ENCODE results near the gene FARS2.
"Not testable (repeated sequence)": the region's sequence is repeated elsewhere in the genome, so short reads cannot be mapped to it uniquely, and the experiment has no call there.

The FARS2 gene

DNA sequence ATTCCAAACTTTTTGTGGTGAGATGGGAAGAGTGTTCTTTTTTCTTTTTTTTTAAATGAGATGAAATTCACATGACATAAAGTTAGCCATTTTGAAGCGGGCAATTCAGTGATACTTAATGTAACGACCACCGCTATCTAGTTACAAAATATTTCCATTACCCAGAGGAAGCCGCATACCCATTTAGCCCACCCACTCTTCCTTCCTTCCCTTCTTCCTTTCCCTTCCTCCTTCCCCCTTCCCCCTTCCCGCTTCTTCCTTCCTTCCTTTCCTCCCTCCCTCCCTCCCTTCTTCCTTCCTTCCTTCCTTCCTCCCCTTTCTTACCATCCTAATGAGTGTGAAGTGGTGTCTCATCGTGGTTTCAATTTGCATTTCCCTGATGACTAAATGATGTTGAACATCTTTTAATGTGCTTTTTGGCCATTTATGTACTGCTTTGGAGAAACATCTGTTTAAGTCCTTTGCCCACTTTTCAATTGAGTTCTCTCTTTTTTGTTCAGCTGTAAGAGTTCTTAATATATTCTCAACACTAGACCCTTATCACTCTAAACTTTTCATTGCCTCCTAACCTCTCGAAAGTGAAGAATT, 371.1 kb downstream of the FARS2 start:
- no peak for DNase-seq (ENCODE audit: low read depth in 2 of 2)

DNA sequence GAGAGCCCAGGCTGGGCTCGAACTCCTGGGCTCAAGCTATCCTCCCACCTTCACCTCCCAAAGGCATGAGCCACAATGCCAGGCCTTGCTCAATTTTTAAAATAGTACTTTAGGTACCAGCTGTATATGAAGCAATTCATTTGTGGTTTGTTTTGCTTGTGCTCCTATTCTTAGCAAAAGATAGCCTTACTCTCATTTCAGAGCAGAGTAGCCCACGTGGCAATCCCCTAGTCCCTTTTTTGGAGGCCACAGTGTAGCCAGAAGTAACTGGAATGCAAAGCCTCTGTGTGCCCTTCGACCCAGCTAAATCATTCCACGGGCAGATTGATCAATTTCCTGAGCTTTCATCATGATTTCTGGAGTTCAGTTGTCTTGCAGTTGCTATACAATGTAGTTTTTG, 373.2 kb downstream of the FARS2 start:
- no peak for DNase-seq (ENCODE audit: low read depth in 2 of 2)

DNA sequence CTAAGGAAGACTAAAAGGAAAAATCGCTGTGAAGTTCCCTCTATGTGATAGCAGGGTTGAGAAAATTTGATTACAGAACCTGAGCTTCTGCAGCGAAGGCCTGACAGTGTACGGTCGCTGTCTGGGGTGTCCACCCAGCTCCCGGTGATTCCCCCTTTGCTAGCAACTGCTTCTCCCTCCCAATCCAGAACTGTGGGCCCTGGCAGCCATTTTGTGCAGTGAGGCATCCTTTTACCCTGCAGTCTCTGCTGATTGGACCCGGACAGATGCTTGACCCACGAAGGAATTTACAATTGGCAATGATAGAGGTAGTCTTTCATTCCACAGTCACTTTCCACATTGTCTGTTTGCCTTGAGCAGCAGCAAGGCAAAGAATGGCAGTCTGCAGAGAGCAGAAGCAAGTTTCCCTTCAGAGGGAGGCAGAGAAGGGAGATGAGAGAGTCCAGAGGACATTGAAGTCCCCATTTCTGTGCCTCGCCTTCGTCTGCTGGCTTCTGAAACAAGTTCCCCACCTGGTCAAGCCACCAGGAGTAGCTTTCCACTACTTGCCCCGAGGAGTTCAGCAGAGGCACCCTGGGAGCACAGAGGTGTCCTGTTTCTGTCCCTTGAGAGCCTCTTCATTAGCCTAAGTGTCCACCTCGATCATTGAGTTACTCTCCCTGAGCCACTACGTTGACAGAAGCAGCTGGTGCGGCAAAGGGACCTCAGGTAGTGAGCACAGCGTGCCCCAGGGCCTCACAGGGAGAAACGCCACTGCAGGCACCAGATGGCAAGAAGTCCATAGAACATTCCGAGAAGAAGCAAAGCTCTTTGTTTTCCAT, 375.1 kb downstream of the FARS2 start:
- DNase-seq (ENCODE audit: low read depth in 2 of 2) = no peak

DNA sequence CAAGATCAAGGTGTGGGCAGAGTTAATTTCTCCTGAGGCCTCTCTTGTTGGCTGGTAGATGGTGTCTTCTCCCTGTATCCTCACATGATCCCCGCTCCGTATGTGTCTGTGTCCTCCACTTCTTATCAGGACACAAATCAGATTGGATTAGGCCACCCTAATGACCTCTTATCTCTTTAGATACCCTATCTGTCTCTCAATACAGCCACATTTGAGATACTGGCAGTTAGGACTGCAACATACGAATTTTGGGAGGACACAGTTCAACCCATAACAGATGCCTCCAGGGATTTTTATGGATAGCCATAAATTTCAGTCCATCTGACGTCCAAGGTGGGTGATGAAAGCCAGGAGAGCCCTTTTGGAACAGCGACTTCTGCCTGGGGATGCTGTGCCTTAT, 376.4 kb downstream of the FARS2 start:
- DNase-seq (ENCODE audit: low read depth in 2 of 2) = no peak

DNA sequence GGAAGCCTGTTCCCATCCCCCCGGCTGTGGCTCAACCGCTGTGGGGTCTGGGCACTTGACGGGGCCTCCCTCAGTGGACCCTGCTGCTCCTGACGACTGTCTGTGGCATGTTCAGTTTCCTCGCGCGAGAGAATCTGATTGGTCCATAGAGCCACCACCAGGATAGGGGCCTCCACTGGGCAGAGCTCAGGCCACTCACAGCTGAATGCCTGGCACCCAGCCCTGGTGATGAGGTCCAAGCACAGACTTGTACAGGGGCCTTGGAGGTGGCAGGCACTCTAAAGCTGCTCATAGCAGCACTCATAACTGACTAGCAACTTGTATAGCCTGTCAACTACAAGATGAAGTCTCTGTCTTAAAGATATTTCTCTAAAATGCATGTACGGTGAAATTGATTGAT, 377.4 kb downstream of the FARS2 start:
- no peak for DNase-seq (ENCODE audit: low read depth in 2 of 2)

DNA sequence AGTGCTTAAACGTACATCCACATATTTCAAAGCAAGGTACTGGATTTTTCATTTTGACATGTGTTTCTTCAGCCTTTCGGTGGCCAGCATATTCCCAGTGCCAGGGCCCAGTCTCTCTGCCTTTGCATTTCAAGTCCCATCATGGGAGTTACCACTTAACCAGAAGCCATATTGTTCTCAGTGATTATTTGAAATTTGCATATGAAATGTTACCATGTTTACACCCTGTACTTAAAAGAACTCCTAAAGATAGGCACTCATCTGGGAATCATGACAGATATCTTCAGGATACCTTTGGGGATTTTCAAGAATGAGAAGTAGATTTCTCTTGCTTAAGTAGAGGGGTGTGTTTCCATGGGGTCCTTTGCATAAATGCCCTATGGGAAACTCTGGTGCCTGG, 377.9 kb downstream of the FARS2 start:
- no peak for DNase-seq (ENCODE audit: low read depth in 2 of 2)

DNA sequence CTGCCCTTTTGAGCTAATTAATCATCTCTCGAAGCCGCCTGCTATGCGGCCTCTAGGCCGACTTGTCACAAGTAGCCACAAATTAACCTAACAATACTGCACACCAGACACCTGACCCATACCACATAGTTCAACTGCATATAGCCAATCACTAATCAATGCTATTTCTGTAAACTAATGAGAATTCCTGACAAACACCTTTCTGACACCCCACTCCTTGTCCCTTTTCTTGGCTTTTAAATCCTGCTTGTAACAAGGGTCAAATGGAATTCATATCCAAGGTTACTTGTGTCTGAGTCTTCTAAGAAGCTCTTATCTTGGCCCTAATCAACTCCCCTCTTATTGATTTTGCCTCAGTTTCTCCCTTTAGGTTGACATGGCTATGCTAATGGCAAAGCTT, 379.3 kb downstream of the FARS2 start:
- no peak for DNase-seq (ENCODE audit: low read depth in 2 of 2)

DNA sequence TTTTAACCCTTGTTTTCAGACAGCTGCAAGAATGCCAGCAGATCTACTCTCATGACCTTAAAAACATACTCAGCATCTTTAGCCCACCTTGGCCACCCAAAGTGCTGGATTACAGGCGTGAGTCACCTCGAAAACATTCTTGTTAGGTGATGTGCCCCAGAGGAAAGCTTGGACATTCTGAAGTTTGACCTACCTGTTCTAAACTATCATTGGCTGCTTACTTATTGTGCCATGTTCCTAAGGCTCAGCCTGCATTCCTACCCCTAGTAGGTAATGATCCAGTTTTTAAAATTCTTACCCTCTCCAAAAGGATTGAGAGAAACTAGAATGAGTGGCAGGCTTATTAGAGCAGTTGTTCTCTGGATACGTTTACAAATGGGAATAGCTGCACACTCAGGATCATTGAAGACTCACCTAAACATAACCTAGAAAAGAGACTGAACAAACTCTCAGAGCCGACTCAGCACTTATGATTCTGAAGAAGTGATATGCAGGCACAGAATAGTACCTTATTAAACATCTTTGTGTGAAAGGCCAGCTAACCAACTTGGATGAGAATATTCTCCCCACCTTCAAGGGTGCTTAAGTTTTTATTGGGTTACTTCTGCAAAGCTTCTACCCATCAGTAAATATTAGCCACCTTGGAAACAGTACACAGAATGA, 383.3 kb downstream of the FARS2 start:
- DNase-seq (ENCODE audit: low read depth in 2 of 2) = no peak

DNA sequence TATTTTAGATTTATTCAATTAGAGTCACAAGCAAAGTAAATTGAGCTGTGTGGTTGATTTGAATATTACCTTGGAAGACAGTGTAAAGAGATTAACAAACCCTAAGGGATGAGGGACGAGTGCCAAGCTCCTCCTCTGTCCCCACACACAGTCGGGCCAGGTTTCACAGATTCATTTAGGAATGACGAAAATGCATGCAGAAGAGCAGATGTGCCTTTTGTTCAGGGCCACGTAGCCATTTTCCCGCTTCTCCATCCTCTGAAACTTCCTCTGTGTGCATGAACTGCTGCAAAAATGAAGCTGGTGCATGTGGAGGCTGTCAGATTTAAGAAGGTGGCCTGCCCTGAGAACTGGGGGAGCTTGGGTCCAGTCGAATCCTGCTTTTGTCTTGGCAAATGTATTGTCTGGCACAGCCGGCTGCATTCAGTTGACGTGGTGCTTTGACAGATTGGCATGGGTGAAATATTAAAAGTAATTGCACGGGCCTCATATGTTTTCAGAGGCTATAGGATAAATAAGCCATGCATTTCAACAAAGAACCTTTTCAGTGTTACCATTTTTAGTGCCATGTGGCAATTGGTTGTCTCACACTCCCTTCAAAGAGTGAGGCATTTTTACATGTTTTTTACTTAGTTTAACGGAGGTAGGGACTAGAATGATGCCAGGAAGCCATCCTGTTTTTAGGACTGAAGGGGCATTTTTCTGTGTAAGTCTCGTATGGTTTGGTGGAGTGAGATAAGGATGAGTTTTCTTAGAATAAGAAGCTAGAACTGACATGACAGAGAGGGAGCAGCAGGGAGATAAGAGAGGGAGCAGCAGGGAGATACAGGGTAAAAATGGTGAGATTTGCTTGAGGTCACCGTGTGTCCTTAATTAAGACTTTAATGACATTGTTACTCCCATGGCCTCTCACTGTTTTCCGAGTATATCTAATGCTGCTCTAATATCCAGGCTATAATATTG, 384.3 kb downstream of the FARS2 start:
- no peak for DNase-seq (ENCODE audit: low read depth in 2 of 2)

DNA sequence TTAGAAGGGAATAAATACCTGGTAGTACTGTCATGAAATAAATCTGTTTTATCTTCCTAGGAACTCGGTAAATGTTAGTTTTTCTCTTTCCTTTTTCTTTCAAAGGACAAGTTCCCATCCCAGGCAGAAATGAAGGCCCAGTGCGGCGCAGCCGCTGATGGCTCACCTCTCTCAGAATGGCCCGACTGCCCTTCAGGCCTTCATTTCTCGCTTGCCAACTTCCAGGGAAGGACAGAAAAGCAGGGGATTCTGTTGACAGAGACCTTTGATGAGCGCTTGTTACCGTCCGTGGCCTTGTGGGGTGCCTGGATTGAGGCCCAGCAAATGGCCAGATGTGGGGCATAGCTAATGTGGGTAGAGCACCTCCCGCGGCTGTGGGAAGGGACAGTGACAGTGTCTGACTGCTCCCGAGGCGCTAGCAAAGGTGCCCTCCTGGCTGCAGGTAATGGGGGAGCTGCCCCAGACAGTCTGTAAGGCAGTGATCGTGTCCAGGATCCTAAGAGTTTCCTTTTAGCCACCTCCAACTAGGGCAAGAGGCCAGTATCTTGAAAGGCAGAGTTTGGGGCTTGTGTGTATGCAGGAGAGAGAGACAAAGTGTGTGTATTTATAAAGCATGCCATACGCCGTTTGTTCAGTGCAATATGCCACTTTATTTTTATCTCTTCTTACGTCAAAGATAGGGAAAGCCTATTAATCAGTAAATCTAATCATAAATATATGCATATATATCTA, 391.3 kb downstream of the FARS2 start:
- no peak for DNase-seq (ENCODE audit: low read depth in 2 of 2)

DNA sequence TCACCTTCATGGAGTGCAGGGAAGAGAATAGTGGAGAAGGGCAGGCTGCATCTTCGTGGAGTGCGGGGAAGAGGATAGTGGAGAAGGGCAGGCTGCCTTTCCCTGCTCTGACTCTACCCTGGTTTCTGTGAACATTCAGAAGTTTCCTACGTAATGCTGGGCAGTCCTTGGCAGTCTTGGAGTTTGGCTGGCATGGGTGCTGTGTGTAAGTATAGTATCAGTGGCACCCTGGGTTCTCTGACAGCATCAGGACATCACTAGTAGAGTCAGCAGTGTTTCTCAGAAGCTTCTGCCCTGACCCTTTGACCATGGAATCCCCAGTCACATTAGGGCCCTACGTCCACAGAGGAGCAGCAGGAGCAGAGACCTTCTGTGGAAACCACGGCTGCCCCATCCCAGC, 392.5 kb downstream of the FARS2 start:
- DNase-seq (ENCODE audit: low read depth in 2 of 2) = no peak

DNA sequence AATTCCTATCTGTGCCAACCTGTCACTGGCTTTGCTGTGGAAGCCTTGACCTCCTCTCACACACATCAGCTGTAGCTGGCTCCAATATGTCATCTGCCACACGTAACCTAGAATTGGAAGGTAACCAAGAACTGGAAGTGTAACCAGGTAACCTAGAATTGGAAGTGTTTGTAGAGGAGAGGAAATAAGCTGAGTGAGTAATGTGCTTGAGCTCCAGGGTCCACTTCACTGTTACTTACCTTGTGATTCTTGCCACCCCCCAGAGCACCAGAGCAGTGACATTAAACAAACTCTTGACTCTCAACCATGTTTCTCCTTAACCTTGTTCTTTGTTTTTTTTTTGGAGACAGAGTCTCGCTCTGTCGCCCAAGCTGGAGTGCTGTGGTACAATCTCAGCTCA, 394.9 kb downstream of the FARS2 start:
- no peak for DNase-seq (ENCODE audit: low read depth in 2 of 2)

DNA sequence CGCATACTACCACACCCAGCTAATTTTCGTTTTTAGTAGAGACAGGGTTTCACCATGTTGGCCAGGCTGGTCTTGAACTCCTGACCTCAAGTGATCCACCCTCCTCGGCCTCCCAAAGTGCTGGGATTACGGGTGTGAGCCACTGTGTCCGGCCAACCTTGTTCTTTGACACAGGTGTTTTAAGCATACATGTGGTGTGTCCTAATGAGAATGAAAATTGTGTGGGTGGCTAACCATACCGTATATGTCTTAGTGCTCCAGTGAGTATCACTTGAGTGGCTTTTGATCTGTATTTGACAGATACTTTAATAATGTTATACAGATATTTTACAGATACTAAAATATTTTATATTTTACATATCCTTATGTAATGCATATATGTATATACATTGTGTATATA, 395.4 kb downstream of the FARS2 start:
- DNase-seq (ENCODE audit: low read depth in 2 of 2) = not testable (repeated sequence)

DNA sequence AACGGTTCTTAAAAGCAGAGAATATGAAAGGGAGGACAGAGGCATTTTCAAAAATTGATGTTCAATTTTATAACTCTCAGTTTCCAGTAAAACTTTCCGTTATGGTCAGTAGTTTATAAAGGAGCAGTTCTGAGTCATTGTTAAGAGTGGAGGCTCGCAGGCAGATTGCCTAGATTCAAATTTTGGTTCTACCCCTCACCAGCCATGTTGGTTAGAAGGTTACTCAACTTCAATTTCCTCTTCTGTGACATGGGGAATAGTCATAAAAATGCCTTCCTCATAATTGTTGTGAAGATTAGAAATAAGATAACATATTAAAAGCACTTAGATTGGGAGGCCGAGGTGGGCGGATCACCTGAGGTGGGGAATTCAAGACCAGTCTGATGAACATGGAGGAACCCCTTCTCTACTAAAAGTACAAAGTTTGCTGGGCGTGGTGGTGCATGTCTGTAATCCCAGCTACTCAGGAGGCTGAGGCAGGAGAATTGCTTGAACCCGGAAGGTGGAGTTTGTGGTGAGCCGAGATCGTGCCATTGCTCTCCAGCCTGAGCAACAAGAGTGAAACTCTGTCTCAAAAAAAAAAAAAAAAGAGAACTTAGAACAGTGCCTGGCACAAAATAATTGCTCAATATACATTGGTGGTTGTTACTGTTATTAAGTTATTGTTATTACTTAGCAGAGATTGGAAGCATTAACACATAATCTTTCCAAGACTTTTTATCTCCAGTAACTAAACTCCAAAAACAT, 396.5 kb downstream of the FARS2 start:
- no peak for DNase-seq (ENCODE audit: low read depth in 2 of 2)

DNA sequence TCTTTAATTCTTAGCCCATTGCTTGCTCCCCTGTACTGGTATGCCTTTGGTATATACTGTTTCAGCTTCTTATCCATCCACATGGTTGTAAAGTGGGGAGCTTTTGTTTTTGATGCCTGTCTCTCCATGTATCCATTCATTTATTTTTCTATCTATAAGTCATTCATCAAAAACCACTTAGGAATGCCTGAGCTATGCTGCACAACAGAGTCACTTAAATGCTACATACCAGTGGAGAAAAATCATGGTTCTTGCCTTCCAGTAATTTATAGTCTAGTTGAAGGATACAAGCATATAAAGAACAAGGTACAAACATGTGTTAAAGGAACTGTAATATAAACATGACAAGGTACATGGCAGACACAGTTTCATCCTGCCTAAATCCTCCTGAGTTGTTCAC, 398.2 kb downstream of the FARS2 start:
- DNase-seq (ENCODE audit: low read depth in 2 of 2) = no peak

DNA sequence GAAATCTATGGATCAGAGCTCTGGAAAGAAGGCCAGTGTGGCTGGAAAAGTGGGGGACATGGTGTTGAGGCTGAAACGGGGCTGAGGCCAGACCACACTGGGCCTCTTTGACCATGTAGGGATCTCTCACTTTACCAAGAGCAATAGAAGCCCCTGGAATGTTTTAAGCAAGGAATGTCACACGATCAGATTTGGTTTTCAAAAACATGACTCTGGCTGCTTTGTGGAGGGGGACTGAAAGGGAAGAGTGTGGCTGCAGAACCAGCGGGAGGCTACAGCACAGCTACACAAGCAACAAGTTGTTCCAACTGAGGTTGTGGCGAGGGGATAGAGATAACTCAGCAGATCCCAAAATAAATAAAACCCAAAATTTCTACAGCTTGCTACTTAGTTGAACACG, 399.5 kb downstream of the FARS2 start:
- DNase-seq (ENCODE audit: low read depth in 2 of 2) = no peak

DNA sequence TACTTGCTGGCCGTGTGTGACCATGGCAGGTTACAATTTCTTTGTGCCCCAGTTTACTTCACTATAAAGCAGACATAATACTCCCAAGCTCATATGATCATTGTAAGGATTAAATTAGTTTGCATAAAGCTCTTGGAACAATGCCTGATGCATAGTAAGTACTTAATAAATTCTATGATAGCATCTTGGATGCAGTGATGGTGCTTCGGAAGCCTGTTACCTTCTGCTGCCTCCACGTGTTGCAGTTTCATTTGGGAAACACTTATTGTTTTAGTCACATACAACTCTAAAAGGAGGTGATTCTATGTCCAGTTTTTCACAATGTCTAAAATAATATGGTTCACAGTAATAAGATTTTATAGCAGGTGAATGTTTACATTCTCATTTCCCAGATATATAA, 401.5 kb downstream of the FARS2 start:
- DNase-seq (ENCODE audit: low read depth in 2 of 2) = no peak

DNA sequence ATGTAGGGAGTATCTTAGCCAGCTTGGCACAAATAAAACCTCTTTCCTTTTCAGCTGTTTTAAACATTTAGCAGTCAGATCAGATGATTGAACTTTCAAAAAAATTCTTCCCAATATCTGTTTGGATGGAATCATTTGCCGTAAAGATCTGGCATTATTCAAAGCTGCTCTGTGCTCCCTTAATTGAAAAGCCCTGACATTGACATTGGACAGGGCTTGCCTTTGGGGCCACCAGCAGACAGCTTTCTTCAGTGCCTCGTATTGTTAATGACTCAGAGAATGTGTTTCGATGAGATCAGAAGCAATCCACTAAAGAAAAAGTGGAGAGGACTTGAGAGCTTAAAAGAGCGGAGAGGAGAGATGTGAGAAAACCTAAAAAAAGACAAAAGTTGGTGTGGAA, 401.9 kb downstream of the FARS2 start:
- no peak for DNase-seq (ENCODE audit: low read depth in 2 of 2)

DNA sequence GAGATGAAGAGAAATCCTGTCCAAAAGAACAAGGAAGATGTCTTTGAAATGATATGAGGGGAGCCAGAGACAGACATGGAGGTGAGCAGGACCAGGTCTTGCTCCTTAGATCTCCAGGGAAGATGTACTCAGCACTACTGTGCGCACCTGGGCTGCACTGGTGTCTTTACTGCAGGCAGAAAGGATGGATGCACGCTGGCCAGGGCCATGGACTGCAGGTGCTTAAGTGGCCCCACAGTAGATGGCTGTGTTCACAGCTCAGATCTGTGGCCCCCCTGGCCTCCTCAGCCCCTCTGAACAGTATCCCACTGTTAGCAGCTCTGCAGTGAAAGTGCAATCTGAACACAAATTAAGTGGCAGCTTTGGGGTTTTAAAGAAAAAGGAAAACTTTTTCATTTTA, 402.4 kb downstream of the FARS2 start:
- no peak for DNase-seq (ENCODE audit: low read depth in 2 of 2)

DNA sequence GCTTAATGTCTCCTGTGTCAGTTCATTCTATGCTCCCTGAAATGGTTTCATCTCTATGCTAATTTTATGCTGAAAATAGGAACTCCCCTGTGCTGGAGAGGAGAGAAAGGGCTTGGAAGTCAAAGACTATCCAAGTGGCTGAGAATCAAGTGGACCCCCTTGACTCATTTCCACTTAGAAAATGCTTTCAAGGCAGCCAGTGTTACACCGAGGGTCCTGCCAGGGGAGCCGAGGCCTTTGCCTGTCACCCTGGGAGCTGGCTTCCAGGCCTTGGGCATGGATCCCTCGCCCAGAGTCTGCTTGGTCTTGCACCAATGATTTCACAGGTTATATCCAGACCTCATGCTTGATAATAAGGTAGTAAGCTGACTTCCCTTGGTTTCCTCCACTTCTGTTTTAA, 402.8 kb downstream of the FARS2 start:
- no peak for DNase-seq (ENCODE audit: low read depth in 2 of 2)

DNA sequence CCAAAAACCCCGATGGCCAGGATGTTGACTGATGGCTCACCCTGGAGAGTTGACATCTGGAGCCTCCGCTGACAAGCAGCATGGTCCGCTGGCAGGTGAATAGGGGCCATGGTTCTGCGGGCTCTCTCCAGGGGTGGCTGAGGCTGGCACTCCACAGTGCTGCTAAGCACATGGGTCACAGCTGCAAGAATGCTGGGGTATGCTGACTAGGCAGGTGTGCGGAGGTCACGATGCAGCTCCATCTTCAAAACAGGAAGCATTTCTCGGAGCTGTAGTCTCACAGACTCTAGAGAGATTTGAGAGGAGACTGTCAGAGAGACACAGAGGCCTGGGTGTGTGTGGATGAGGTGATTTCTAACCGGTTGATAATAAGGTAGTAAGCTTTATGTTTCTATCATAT, 403.9 kb downstream of the FARS2 start:
- DNase-seq (ENCODE audit: low read depth in 2 of 2) = no peak

Data from stimulated activated CD4-positive, alpha-beta T cell treated with anti-CD3 and anti-CD28 coated beads, Interleukin-12 subunit alpha, Interleukin-12 subunit beta, amount 100 ng/mL, for 24 hours (primary cell).